HG02763 (cell line): Measurements from ENCODE around the gene SLC12A7.
"Not testable (repeated sequence)": the region's sequence is repeated elsewhere in the genome, so short reads cannot be mapped to it uniquely, and the experiment has no call there.

Experiments used
- ATAC-seq: cut with Tn5 transposase; IDR thresholded peaks from one replicate; pipeline ENCODE4 v1.9.1; 2021; ENCODE audit warnings: mild to moderate bottlenecking, moderate library complexity; ENCODE audit not compliant: unreplicated experiment

Gene SLC12A7

GRCh38 chr5:1083026-1083425 is 28.8 kb downstream of the SLC12A7 start:
- ATAC-seq: not testable (repeated sequence)

GRCh38 chr5:1081519-1081918 is 30.3 kb downstream of the SLC12A7 start:
- ATAC-seq: no peak

- no peak for ATAC-seq
Observed at GRCh38 chr5:1080432-1080831, 31.4 kb downstream of the SLC12A7 start.

GRCh38 chr5:1079961-1080360 is 31.9 kb downstream of the SLC12A7 start:
- no peak for ATAC-seq

DNA sequence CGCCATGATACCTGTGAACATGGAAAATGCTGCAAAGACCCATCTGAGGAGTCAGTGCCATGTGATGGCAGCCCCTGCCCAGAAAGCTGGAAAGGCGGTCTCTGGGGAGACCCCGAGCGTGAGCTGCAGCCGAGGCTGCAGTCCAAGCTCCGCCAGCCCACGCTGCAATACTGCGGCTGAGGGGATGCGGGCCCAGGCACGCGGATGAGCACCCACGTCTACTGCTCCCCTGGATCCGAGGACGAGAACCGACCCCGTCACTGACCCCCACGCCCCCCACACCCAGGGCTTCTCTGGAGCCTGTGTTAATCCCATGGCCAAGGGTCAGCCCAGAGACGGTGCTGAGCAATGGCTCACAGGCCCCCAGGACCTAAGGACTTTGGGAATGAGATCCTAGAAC is 32.4 kb downstream of the SLC12A7 start:
- ATAC-seq: no peak

- no peak for ATAC-seq
Observed at GRCh38 chr5:1078851-1079250, 33.0 kb downstream of the SLC12A7 start.

DNA sequence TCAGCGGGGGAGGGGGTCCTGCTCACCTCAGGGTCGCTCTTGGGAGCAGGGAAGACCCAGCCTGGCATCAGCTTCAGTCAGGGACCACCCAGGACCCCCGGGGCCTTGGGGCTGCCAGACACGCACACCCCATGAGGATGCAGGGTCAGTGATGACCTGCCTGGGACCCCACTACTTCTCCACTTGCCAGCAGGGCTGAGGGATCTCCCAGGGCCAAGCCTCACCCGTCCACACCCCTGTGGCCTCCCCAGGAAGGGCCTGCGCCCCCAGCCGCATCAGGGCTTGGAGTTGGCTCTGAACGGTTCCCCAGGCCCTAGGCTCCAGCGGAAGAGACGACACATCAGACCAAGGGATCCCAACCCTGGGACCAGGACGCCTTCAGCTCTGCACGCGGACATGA is 33.7 kb downstream of the SLC12A7 start:
- ATAC-seq: no peak

- no peak for ATAC-seq
Observed at GRCh38 chr5:1077491-1078020, 34.3 kb downstream of the SLC12A7 start.

- no peak for ATAC-seq
Observed at GRCh38 chr5:1077026-1077425, 34.8 kb downstream of the SLC12A7 start.

DNA sequence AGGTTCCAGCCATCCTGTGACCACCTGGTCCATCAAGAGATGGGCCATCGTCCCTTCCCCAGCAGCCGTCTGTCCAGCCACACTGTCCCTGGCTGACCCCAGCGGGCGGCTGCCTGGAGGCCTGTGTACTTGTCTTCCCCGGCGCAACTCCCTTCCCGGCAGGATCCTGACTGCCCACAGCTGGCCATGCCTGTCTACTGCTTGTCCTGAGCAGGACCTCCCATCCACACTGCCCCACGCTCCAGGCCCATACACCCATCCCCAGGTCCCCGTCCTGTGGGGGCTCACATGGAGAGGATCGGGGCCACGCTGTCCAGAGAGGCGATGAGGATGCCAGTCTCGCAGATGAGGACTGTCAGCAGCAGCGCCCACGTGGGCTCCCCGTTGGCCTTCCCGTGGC is 35.5 kb downstream of the SLC12A7 start:
- no peak for ATAC-seq

GRCh38 chr5:1075931-1076330 is 35.9 kb downstream of the SLC12A7 start:
- no peak for ATAC-seq

DNA sequence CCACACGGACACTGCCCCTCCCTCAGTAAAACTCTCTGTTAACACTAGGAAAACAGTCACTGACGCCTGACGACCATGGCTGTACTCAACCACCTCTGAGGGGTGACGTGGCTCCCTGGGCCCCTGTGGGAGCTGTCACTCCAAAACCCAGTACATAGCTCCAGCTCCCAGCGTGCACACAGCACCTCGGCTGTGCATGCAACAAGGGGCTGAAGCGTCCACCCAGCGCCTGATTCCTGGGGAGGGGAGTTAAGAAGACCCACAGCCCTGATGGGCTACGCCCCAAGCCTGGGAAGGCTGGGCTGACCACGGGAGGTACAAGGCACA is 36.3 kb downstream of the SLC12A7 start:
- ATAC-seq: no peak

DNA sequence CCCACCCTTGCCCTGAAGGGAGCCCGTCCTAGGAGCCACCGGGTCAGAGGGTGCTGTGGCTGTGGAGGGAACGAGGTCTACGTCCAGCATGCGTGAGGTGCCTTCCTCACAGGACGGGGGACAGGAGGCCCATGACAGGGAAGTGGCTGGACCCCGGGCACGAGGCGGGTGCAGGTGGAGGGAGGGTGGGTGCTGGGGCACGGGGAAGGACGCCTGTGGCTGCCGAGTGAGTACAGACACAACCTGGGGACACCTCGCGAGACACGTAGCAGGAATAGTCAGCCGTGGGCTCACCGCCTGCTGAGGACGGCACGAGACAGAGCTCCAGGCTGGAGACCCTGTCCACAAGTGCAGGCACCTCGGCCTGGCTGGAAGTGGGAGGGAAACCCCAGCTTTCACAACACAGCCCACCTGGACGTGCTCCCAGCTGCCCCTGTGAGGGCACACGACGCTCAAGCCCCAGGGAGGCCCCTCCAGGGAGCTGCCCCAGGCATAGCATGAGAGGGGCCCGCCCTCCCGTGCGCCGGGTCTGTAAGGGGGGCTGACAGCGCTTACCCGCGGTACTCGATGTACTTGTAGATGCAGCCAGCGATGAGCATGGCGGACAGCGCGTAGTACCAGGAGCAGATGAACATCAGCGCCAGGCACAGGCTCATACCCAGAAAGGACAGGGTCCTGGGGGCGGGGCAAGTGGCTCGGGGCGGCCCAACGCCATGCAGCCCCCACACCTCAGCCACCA is 36.9 kb downstream of the SLC12A7 start:
- ATAC-seq: no peak

DNA sequence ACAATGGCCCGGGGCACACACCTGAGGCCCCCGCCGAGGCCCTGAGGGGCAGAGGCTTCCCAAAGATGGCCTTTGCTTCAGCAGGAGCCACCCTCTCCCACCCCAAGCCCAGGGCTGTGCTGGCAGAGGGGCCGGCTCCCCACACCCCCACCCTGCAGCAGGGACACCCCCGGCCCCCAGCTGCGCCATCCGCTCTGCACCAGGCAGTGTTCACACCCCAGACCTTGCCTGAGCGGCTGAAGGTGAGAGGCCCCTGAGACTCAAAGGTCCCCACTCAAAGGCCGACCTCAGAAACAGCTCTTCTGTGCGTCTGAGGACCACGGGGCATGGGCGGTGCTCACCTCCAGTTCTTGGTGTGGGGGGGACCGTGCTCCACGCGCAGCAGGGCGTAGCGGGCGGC is 37.6 kb downstream of the SLC12A7 start:
- no peak for ATAC-seq

GRCh38 chr5:1073239-1074102 is 38.4 kb downstream of the SLC12A7 start:
- no peak for ATAC-seq

GRCh38 chr5:1069720-1070088 is 42.2 kb downstream of the SLC12A7 start:
- no peak for ATAC-seq

DNA sequence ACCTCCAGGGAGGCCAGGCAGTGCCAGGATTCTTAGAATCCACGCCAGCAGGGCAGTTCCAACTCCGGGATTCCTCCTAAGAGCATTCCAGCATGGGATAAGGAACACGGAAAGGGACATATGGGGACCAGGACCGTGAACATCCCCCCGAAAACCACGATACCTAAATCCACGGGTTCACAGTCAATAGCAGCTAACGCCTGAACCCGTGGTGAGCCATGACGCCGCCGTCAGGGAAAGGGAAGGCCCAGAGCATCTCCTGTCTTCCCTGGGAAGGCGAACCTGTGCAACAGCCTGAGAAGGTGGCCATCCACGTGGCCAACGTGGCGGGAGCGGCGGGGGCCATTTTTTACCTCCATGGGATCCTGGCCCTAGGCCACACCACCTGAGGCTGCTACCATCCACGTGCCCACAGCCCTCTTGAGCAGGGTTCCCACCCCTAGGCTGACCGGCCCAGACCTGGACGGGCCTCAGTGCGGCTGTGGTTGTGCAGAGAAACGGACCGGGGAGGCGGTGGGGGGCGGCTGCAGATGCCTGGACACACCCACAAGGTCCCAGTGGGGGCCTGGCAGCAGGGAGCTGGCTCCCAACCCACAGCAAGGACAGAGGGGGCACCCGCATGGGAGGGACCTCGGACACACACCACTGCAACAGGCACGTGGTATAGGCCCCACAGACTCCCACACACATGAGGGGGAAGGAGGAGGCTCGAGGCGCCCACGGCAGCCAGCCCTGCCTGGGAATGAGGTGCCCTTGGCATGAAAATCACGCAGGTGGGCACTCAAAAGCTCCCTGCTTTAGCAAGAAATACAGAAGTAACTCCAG is 42.8 kb downstream of the SLC12A7 start:
- no peak for ATAC-seq

DNA sequence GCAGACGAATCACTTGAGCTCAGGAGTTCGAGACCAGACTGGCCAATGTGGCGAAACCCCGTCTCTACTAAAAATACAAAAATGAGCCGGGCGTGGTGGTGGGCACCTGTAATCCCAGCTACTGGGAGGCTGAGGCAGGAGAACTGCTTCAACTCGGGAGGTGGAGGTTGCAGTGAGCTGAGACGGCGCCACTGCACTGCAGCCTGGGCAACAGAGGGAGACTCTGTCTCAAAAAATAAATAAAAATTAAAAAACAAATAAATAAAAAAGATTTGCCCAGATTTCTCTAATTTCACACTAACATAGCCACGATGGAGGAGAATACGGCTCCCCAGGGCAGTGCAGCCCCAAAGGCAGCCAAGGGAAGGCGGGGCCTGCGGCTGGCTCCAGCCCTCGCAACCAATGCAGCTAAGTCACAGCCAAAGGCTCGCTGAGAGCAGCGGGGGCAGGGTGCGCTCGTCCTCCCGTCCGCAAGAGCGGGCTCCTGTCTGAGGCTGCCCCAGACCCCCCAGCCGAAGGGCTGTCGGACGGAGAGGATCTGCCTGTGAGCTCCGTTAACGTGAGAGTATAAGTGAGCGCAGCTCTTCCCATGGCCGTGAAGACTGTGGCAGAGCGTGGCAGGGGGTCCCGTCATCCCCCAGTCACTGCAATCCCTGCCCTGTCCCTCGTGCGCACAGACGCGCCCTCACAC is 43.5 kb downstream of the SLC12A7 start:
- ATAC-seq: no peak

DNA sequence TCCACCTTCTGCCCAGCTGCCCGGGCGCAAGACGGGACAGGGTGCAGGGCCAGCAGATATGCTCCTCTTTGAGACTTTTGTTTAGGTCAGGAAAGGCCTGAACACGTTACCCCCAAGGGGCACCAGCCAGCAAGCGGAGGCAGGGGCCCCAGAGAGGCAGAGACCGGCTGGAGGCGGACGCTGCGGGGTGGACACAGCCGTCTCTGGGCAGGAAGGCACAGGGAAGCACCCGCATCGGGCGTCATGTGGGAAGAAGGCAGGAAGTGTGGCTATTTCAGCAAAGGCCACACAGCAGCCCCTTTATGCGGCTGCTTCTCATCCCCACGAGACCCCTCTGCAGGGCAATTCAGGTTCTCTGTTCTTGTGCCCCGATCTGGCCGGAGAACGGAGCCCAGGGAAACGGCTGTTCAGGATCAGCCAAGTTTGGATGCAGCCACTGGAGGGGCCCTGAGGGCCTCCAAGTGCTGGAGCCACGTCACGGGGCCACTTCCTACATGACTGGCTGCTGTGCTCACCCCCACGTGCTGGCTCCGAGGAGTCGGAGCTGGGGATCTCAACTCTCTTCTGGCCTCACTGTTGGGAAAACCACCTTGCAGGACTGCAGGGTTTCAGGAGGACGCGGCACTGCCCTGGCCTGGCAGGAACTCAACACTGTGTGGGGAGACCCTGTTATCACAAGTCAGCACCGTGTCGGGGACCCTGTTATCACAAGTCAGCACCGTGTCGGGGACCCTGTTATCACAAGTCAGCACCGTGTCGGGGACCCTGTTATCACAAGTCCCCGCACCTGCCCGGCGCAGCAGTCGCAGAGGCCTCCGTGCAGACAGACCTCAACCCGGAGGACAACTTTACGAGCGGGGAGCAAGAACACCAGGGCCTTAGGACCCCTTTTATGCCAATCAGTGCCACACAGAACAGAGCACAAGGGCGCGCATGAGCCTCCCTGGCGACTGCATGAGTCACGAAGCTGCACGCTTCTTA is 44.4 kb downstream of the SLC12A7 start:
- ATAC-seq: no peak

DNA sequence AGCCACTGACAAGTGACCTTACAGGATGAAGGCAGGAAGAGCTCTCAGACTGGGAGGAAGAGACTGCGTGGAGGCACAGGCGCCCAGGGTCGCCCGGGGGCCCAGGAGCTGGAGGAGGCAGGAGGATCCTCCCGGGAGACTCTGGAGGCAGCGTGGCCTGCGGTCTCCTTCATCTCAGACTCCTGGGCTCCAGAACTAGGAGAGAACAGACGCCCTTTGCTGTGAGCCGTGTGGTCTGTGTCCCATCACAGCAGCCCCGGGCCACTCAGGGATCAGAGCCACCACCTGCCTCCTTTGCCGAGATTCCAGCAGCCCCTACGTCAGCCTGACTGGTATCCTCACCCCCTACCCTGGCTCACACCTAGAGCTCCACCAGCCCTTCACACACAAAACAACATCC is 45.2 kb downstream of the SLC12A7 start:
- ATAC-seq: no peak
